Muscle of back (tissue), 11 donors: ENCODE results near the gene ATP6V0A1. TPM values are rescaled to one million over a fixed set of nuclear protein-coding genes. Genes with fewer than 3 reads are reported as not detected.
"Not testable (repeated sequence)": the region's sequence is repeated elsewhere in the genome, so short reads cannot be mapped to it uniquely, and the experiment has no call there.

Experiments used
- DNase-seq, 3 donors: peaks; one replicate each; pipeline versions ENCODE4 v3.0.0 to v3.0.0-alpha.2; 2013
- polyA plus RNA-seq, 10 donors: library from polyadenylated mRNA; unstranded; fragments of 120-200 nt; gene quantifications; one replicate each; pipeline ENCODE4 v1.2.1, GENCODE V29; 2013; ENCODE audit not compliant: insufficient read length in 10 of 10

ATP6V0A1 gene
- polyA plus RNA-seq, 10 donors = 16.9 to 39.2 (median 21.5) TPM

- DNase-seq = no peak
Observed at GRCh38 chr17:42537156-42537805, 78.6 kb downstream of the ATP6V0A1 start.

DNA sequence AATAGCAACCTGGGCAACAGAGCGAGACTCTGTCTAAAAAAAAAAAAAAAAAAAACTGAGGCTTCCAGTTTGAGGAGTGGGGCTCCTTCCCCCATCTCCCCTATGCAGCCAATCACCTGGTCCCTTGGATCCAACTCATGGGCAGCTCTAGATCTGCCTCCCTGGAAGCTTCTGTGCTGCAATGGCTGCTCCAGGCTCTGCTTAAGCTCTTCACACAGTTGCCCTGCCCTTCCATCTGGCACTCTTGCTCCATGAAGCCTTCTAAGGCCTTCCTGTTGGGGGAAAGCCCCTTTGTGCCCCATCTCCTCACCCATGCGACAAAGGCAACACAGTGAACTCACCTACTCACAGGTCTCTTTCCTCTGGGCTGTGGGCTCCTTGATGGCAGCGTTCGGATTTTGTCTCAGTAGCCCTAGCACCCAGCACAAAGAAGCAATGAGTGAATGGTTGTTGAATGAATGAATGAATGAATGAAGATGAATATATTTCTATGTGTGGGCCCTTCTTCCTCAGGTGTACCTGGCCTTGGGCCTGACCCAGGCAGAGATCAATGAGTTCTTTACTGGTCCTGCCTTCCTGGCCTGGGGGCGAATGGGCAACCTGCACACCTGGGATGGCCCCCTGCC lies 79.3 kb downstream of the ATP6V0A1 start:
- no peak for DNase-seq

- DNase-seq = no peak
Observed at GRCh38 chr17:42538482-42538881, 79.8 kb downstream of the ATP6V0A1 start.

GRCh38 chr17:42540558-42540957 lies 81.9 kb downstream of the ATP6V0A1 start:
- DNase-seq = not testable (repeated sequence)

DNA sequence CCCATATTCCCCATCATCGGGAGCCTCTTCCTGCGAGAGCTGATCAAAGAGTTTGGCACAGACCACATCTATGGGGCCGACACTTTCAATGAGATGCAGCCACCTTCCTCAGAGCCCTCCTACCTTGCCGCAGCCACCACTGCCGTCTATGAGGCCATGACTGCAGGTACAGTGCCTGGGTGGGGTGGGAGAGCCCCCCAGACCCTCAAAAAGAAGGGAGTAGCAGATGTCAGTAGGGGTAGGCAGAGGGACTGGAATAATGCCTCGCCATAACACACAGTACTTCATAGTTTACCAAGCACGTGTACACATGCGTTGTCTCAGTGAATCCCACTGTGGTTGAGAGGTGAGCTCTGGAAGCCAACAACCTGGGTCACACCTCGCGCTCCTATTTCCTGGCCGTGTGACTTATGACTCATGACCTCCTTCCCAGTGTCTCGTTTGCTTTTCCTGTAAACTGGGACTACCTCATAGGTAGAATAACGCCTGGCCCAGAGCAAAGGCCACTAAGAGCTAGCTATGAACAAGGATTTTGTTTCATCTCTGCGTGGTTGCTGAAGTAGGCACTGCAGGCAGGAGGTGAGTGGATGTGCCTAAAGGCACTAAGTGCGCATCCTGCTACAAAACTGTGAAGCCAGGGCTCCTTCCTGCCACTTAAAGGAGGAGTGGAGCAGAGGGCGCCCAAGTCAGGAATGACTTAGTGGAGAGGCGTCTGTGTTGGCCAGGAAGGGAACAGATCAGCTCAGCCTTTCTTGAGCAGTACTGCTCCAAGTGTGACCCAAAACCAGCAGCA lies 82.6 kb downstream of the ATP6V0A1 start:
- no peak for DNase-seq

DNA sequence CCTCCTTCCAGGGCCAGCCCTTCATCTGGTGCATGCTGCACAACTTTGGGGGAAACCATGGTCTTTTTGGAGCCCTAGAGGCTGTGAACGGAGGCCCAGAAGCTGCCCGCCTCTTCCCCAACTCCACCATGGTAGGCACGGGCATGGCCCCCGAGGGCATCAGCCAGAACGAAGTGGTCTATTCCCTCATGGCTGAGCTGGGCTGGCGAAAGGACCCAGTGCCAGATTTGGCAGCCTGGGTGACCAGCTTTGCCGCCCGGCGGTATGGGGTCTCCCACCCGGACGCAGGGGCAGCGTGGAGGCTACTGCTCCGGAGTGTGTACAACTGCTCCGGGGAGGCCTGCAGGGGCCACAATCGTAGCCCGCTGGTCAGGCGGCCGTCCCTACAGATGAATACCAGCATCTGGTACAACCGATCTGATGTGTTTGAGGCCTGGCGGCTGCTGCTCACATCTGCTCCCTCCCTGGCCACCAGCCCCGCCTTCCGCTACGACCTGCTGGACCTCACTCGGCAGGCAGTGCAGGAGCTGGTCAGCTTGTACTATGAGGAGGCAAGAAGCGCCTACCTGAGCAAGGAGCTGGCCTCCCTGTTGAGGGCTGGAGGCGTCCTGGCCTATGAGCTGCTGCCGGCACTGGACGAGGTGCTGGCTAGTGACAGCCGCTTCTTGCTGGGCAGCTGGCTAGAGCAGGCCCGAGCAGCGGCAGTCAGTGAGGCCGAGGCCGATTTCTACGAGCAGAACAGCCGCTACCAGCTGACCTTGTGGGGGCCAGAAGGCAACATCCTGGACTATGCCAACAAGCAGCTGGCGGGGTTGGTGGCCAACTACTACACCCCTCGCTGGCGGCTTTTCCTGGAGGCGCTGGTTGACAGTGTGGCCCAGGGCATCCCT lies 84.8 kb downstream of the ATP6V0A1 start:
- peak in 2 of 3 donors; percentile 48 to 72 for DNase-seq

GRCh38 chr17:42544874-42545283 lies 86.2 kb downstream of the ATP6V0A1 start:
- DNase-seq = no peak

- DNase-seq = not testable (repeated sequence)
Observed at GRCh38 chr17:42545755-42546505, 87.3 kb downstream of the ATP6V0A1 start.

DNA sequence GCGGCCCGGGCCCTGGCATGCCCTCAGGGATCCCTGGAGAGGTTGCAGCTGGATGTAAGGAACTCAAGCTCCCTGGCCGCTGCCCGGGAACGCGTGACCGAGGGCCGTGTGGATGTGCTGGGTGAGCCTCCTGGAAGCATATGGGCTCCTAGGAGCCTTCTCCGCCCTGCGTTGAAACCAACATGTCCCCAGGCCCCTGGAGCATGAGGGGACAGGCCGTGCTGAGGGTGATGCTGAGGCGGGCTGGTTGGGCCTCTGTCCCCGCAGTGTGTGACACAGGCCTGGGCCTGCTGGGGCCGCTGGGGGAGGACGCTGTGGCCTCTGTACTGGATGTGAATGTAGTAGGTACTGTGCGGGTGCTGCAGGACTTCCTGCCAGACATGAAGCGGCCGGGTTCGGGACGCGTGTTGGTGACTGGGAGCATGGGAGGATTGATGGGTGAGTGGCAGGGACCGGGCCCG lies 88.4 kb downstream of the ATP6V0A1 start:
- no peak for DNase-seq

DNA sequence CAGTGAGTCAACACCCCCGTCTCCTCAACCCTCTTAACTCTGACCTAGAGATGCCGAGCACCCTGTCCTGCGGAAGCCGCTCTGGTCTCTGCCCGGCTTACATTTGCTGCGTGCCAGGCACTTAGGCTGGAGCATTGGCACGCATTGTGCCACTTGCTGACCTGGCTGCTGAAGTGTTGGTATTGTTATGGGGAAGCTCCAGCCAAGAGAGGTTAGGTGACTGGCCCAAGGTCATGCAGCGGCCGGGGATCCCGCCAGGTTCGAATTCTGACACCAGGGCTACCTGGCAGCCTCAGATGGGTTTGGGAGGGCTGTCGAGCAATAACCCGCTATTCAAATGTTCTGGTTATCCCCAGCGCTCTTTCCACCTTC lies 89.0 kb downstream of the ATP6V0A1 start:
- no peak for DNase-seq

DNA sequence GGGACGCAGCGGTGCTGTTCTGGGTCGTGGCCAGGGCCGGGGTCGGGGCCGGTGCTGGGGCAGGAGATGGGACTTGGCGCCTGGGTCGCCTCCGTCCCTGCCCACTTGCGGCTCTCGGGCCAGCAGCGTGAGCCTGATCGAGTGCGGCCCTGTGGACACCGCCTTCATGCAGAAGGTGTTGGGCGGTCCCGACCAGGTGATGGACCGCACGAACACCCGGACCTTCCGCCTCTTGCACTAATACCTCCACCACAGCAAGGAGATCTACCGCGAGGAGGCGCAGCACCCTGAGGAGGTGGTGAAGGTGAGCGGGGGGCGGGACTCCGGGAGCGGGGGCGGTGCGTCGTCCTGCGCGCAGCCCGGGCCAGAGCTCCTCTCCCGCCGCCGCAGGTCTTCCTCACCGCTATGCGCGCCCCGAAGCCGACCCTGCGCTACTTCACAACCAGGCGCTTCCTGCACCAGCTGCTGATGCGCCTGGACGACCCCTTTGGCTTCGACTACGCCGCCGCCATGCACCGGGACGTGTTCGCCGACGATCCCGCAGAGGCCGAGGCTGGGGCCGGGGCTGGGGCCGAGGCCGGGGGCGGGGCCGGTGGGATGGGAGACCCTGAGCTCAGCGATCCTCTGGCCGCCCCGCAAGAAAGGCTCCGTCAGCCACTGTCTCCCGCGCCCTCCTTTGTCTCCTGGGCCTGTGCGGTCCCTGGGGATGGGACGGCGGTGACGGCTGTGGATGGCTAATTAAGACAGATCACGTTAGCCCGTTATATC lies 89.6 kb downstream of the ATP6V0A1 start:
- peak in 1 of 3 donors; percentile 70 for DNase-seq

GRCh38 chr17:42548993-42549755 lies 90.5 kb downstream of the ATP6V0A1 start:
- DNase-seq = no peak

- DNase-seq = not testable (repeated sequence)
Observed at GRCh38 chr17:42552736-42553135, 94.1 kb downstream of the ATP6V0A1 start, which contains the start of gene HSD17B1. Gene HSD17B1, plus strand, starts transcription at chr17:42552923. Its CDS starts 11 bp downstream, at chr17:42552934.

DNA sequence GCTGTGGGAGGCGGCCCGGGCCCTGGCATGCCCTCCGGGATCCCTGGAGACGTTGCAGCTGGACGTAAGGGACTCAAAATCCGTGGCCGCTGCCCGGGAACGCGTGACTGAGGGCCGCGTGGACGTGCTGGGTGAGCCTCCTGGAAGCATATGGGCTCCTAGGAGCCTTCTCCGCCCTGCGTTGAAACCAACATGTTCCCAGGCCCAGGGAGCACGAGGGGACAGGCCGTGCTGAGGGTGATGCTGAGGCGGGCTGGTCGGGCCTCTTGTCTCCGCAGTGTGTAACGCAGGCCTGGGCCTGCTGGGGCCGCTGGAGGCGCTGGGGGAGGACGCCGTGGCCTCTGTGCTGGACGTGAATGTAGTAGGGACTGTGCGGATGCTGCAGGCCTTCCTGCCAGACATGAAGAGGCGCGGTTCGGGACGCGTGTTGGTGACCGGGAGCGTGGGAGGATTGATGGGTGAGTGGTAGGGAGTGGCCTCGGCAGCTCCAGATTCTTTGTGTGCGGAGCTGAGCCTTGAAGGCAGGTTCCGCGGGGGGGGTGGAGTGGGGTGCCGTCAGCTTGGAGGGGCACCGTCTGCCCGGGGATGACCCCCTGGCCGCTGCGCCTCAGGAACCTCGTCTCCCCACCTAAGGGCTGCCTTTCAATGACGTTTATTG lies 94.6 kb downstream of the ATP6V0A1 start:
- no peak for DNase-seq

DNA sequence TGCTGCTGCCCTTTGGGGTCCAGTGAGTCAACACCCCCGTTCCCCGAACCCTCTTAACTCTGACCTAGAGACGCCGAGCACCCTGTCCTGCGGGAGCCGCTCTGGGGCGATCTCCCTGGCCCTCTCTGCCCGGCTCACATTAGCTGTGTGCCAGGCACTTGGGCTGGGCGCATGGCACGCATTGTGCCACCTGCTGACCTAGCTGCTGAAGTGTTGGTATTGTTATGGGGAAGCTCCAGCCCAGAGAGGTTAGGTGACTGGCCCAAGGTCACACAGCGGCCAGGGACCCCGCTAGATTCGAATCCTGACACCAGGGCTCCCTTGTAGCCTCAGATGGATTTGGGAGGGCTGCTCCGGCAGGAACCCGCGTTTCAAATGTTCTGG lies 95.2 kb downstream of the ATP6V0A1 start:
- no peak for DNase-seq

DNA sequence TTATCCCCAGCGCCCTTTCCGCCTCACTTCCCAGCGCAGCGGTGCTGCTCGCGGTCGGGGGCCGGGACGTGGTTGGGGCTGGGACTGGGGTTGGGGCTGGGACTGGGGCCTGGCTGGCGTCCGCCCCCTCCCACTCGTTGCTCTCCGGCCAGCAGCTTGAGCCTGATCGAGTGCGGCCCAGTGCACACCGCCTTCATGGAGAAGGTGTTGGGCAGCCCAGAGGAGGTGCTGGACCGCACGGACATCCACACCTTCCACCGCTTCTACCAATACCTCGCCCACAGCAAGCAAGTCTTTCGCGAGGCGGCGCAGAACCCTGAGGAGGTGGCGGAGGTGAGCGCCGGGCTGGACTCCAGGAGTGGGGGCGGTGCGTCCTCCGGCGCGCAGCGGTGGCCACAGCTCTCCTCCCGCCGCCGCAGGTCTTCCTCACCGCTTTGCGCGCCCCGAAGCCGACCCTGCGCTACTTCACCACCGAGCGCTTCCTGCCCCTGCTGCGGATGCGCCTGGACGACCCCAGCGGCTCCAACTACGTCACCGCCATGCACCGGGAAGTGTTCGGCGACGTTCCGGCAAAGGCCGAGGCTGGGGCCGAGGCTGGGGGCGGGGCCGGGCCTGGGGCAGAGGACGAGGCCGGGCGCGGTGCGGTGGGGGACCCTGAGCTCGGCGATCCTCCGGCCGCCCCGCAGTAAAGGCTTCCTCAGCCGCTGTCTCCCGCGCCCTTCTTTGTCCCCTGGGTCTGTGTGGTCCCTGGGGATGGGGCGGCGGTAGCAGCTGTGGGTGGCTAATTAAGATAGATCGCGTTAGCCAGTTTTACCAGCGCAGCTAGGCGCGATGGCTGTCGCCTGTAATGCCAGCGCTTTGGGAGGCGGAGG lies 95.8 kb downstream of the ATP6V0A1 start:
- peak; percentile 79 to 96 (median 91) for DNase-seq

DNA sequence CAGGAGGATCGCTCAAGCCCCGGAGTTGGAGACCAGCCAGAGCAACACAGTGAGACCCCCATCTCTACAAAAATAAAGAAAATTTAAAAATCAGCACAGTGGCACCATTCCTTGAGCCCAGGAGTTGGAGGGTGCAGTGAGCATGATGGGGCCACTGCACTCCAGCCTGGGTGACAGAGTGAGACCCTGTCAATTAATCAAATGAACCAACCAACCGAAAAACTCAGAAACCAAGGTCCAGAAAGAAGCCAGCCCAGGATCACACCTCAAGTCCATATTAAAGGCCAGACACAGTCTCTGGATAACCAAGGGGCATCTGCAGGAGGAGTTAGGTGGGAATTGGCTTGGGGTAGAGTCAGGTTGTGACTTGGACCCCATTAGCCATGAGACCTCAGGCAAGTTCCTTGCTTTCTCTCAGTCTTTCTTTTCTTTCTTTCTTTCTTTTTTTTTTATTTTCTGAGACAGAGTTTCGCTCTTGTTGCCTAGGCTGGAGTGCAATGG lies 96.5 kb downstream of the ATP6V0A1 start:
- peak in 1 of 3 donors; percentile 34 for DNase-seq
